ENCODE results near the gene NME3.

The NME3 gene

GRCh38 chr16:1772362-1772907, 1.1 kb upstream of the NME3 start, which contains the start of gene EME2:
EME2 (plus strand) TSS chr16:1772810; CDS start chr16:1773228, 418 bp downstream.
- H3K27me3 ChIP-seq (ENCODE audit: control insufficient read depth, insufficient read depth, low read length), result no peaks in the 10 kb centered on the region
- no peaks in the 10 kb centered on the region for H3K9me3 ChIP-seq (replicated peaks; ENCODE audit: low read length)
- H3K36me3 ChIP-seq (ENCODE audit: insufficient read depth, low read length), result peaks cover 42% of the 10 kb centered on the region
- H3K4me3 ChIP-seq (ENCODE audit: low read length), result peak within 1 kb of the TSS; percentile 92
- H3K4me1 ChIP-seq (ENCODE audit: control insufficient read depth, insufficient read depth, low read length), result peaks cover 32% of the 10 kb centered on the region
- peak within 1 kb of the TSS; percentile 98 for H3K9ac ChIP-seq (ENCODE audit: low read depth, low read length)
- H3K4me2 ChIP-seq (ENCODE audit: low read length), result peak within 1 kb of the TSS; percentile 85

GRCh38 chr16:1771864-1772361, 570 bp upstream of the NME3 start:
- Histone ChIP-seq H3K4me3 (ENCODE audit: low read length) (peak overlapping the region; percentile 92), H3K36me3 (ENCODE audit: insufficient read depth, low read length) (peaks cover 42% of the 10 kb centered on the region), H3K4me2 (ENCODE audit: low read length) (peak overlapping the region; percentile 85), H3K9ac (ENCODE audit: low read depth, low read length) (peak overlapping the region; percentile 98), H3K27me3 (ENCODE audit: control insufficient read depth, insufficient read depth, low read length) (no peaks in the 10 kb centered on the region), H3K4me1 (ENCODE audit: control insufficient read depth, insufficient read depth, low read length) (peaks cover 32% of the 10 kb centered on the region), H3K9me3 (replicated peaks; ENCODE audit: low read length) (no peaks in the 10 kb centered on the region)

- Histone ChIP-seq H3K27me3 (ENCODE audit: control insufficient read depth, insufficient read depth, low read length) (no peaks in the 10 kb centered on the region), H3K9ac (ENCODE audit: low read depth, low read length) (peak overlapping the region; percentile 75), H3K4me2 (ENCODE audit: low read length) (peak overlapping the region; percentile 85), H3K4me3 (ENCODE audit: low read length) (peak overlapping the region; percentile 92), H3K4me1 (ENCODE audit: control insufficient read depth, insufficient read depth, low read length) (peaks cover 32% of the 10 kb centered on the region), H3K9me3 (replicated peaks; ENCODE audit: low read length) (no peaks in the 10 kb centered on the region), H3K36me3 (ENCODE audit: insufficient read depth, low read length) (peaks cover 44% of the 10 kb centered on the region)
These were observed 785 bp downstream of the NME3 start for GRCh38 chr16:1770328-1771187.

- Histone ChIP-seq H3K36me3 (ENCODE audit: insufficient read depth, low read length) (peaks cover 49% of the 10 kb centered on the region), H3K4me2 (ENCODE audit: low read length) (peak overlapping the region; percentile 85), H3K27me3 (ENCODE audit: control insufficient read depth, insufficient read depth, low read length) (no peaks in the 10 kb centered on the region), H3K9ac (ENCODE audit: low read depth, low read length) (peak overlapping the region; percentile 75), H3K4me1 (ENCODE audit: control insufficient read depth, insufficient read depth, low read length) (peaks cover 25% of the 10 kb centered on the region), H3K9me3 (replicated peaks; ENCODE audit: low read length) (no peaks in the 10 kb centered on the region), H3K4me3 (ENCODE audit: low read length) (peak overlapping the region; percentile 92)
These were observed 1.7 kb downstream of the NME3 start for GRCh38 chr16:1769402-1770300.

GRCh38 chr16:1768767-1769401, 2.5 kb downstream of the NME3 start:
- Histone ChIP-seq H3K4me2 (ENCODE audit: low read length) (no peak overlapping the region), H3K4me3 (ENCODE audit: low read length) (no peak overlapping the region), H3K9ac (ENCODE audit: low read depth, low read length) (no peak overlapping the region), H3K4me1 (ENCODE audit: control insufficient read depth, insufficient read depth, low read length) (peaks cover 19% of the 10 kb centered on the region), H3K27me3 (ENCODE audit: control insufficient read depth, insufficient read depth, low read length) (no peaks in the 10 kb centered on the region), H3K9me3 (replicated peaks; ENCODE audit: low read length) (no peaks in the 10 kb centered on the region), H3K36me3 (ENCODE audit: insufficient read depth, low read length) (peaks cover 57% of the 10 kb centered on the region)

- Histone ChIP-seq H3K27me3 (ENCODE audit: control insufficient read depth, insufficient read depth, low read length) (no peaks in the 10 kb centered on the region), H3K9me3 (replicated peaks; ENCODE audit: low read length) (no peaks in the 10 kb centered on the region), H3K4me2 (ENCODE audit: low read length) (no peak overlapping the region), H3K36me3 (ENCODE audit: insufficient read depth, low read length) (peaks cover 62% of the 10 kb centered on the region), H3K4me1 (ENCODE audit: control insufficient read depth, insufficient read depth, low read length) (peaks cover 19% of the 10 kb centered on the region), H3K9ac (ENCODE audit: low read depth, low read length) (no peak overlapping the region), H3K4me3 (ENCODE audit: low read length) (no peak overlapping the region)
These were observed 3.1 kb downstream of the NME3 start for GRCh38 chr16:1768061-1768766.

- peaks cover 18% of the 10 kb centered on the region for H3K4me1 ChIP-seq (ENCODE audit: control insufficient read depth, insufficient read depth, low read length)
- H3K9me3 ChIP-seq (replicated peaks; ENCODE audit: low read length), result no peaks in the 10 kb centered on the region
- peaks cover 70% of the 10 kb centered on the region for H3K36me3 ChIP-seq (ENCODE audit: insufficient read depth, low read length)
- H3K4me3 ChIP-seq (ENCODE audit: low read length), result no peak overlapping the region
- no peak overlapping the region for H3K9ac ChIP-seq (ENCODE audit: low read depth, low read length)
- no peak overlapping the region for H3K4me2 ChIP-seq (ENCODE audit: low read length)
- no peaks in the 10 kb centered on the region for H3K27me3 ChIP-seq (ENCODE audit: control insufficient read depth, insufficient read depth, low read length)
These were observed 4.0 kb downstream of the NME3 start for GRCh38 chr16:1767116-1767994.

GRCh38 chr16:1766701-1767100, 4.6 kb downstream of the NME3 start:
- Histone ChIP-seq H3K4me2 (ENCODE audit: low read length) (no peak overlapping the region), H3K9me3 (replicated peaks; ENCODE audit: low read length) (no peaks in the 10 kb centered on the region), H3K9ac (ENCODE audit: low read depth, low read length) (no peak overlapping the region), H3K36me3 (ENCODE audit: insufficient read depth, low read length) (peaks cover 76% of the 10 kb centered on the region), H3K4me3 (ENCODE audit: low read length) (no peak overlapping the region), H3K27me3 (ENCODE audit: control insufficient read depth, insufficient read depth, low read length) (no peaks in the 10 kb centered on the region), H3K4me1 (ENCODE audit: control insufficient read depth, insufficient read depth, low read length) (peaks cover 11% of the 10 kb centered on the region)

- no peak overlapping the region for H3K4me3 ChIP-seq (ENCODE audit: low read length)
- peaks cover 11% of the 10 kb centered on the region for H3K4me1 ChIP-seq (ENCODE audit: control insufficient read depth, insufficient read depth, low read length)
- no peaks in the 10 kb centered on the region for H3K27me3 ChIP-seq (ENCODE audit: control insufficient read depth, insufficient read depth, low read length)
- H3K9me3 ChIP-seq (replicated peaks; ENCODE audit: low read length), result no peaks in the 10 kb centered on the region
- H3K36me3 ChIP-seq (ENCODE audit: insufficient read depth, low read length), result peaks cover 76% of the 10 kb centered on the region
- no peak overlapping the region for H3K4me2 ChIP-seq (ENCODE audit: low read length)
- no peak overlapping the region for H3K9ac ChIP-seq (ENCODE audit: low read depth, low read length)
These were observed 5.1 kb downstream of the NME3 start for GRCh38 chr16:1766231-1766630.

- Histone ChIP-seq H3K36me3 (ENCODE audit: insufficient read depth, low read length) (peaks cover 76% of the 10 kb centered on the region), H3K4me3 (ENCODE audit: low read length) (no peak overlapping the region), H3K4me1 (ENCODE audit: control insufficient read depth, insufficient read depth, low read length) (peaks cover 10% of the 10 kb centered on the region), H3K9me3 (replicated peaks; ENCODE audit: low read length) (no peaks in the 10 kb centered on the region), H3K9ac (ENCODE audit: low read depth, low read length) (no peak overlapping the region), H3K4me2 (ENCODE audit: low read length) (no peak overlapping the region), H3K27me3 (ENCODE audit: control insufficient read depth, insufficient read depth, low read length) (no peaks in the 10 kb centered on the region)
These were observed 5.5 kb downstream of the NME3 start for GRCh38 chr16:1765826-1766225.

Measured in skeletal muscle satellite cell (primary cell).